IMR-90 (cell line): ENCODE measurements around the gene TXNRD1. TPM values are rescaled to one million over a fixed set of nuclear protein-coding genes. Genes with fewer than 3 reads are reported as not detected.

Experiments used
- ATAC-seq: fragments of 200-7000 bp; cut with Tn5 transposase; 2 replicates; pipeline ENCODE4 v1.9.1; 2020; ENCODE audit warnings: low read depth, mild to moderate bottlenecking, moderate library complexity
- BruUV-seq: library from RNA; stranded (reverse); fragments of 400-500 nt; replicated peaks from 2 replicates; lab custom pipeline; 2021; lab: Mats Ljungman, UMichigan
- CTCF ChIA-PET: fragments of 300-600 bp; formaldehyde crosslinking; extraction: SDS; loops from one replicate; lab custom pipeline; 2021; ENCODE audit warnings: antibody characterized with exemption; lab: Yijun Ruan, JAX
- POLR2A ChIA-PET: fragments of 300-600 bp; sonication (Branson Sonifier 250); formaldehyde crosslinking; loops from one replicate; lab custom pipeline; 2022; ENCODE audit warnings: antibody characterized with exemption; ENCODE audit not compliant: unreplicated experiment; lab: Charles Lee
- DNase-seq: peaks from one replicate; pipeline ENCODE4 v3.0.0; 2013
- H2AFZ ChIP-seq: replicated peaks from 2 replicates; pipeline ENCODE3; 2013; ENCODE audit warnings: low read length, mild to moderate bottlenecking; ENCODE audit not compliant: poor library complexity
- H2AK5ac ChIP-seq: 2 replicates; pipeline ENCODE4 v1.6.1; 2013; ENCODE audit warnings: low read depth, low read length, inconsistent platforms
- H2AK9ac ChIP-seq: replicated peaks from 2 replicates; pipeline ENCODE3; 2013; ENCODE audit warnings: mild to moderate bottlenecking, low read depth, low read length, moderate library complexity; ENCODE audit not compliant: poor library complexity
- H2BK120ac ChIP-seq: 2 replicates; pipeline ENCODE4 v1.6.1; 2013; ENCODE audit warnings: low read depth, low read length, inconsistent platforms
- H2BK15ac ChIP-seq: 3 replicates; pipeline ENCODE4 v1.6.1; 2013; ENCODE audit warnings: low read depth, low read length, inconsistent platforms
- H2BK20ac ChIP-seq: 2 replicates; pipeline ENCODE4 v1.6.1; 2013; ENCODE audit warnings: low read depth, mild to moderate bottlenecking, inconsistent platforms, low read length, moderate library complexity
- H2BK5ac ChIP-seq: 2 replicates; pipeline ENCODE4 v1.6.1; 2013; ENCODE audit warnings: mild to moderate bottlenecking, low read depth, low read length, inconsistent platforms; ENCODE audit not compliant: poor library complexity, severe bottlenecking
- H3K14ac ChIP-seq: replicated peaks from 2 replicates; pipeline ENCODE4 v1.6.1; 2013; ENCODE audit warnings: low read depth, low read length, inconsistent platforms
- H3K18ac ChIP-seq: 2 replicates; pipeline ENCODE4 v1.6.1; 2013; ENCODE audit warnings: low read depth, low read length, control low read depth
- H3K23ac ChIP-seq: 2 replicates; pipeline ENCODE4 v1.6.1; 2013; ENCODE audit warnings: low read depth, low read length, inconsistent platforms
- H3K27ac ChIP-seq: 2 replicates; pipeline ENCODE4 v1.5.1; 2013; ENCODE audit warnings: mild to moderate bottlenecking, control low read depth, low read length; ENCODE audit not compliant: insufficient read depth
- H3K27me3 ChIP-seq: 2 replicates; pipeline ENCODE4 v1.6.1; 2013; ENCODE audit warnings: low read length; ENCODE audit not compliant: control insufficient read depth, insufficient read depth
- H3K36me3 ChIP-seq: 2 replicates; pipeline ENCODE4 v1.6.1; 2013; ENCODE audit warnings: low read length, mixed read lengths; ENCODE audit not compliant: control insufficient read depth, insufficient read depth
- H3K4ac ChIP-seq: 2 replicates; pipeline ENCODE4 v1.6.1; 2013; ENCODE audit warnings: low read depth, low read length, inconsistent platforms
- H3K4me1 ChIP-seq: 2 replicates; pipeline ENCODE4 v1.6.1; 2013; ENCODE audit warnings: low read length, mixed read lengths; ENCODE audit not compliant: control insufficient read depth, insufficient read depth
- H3K4me2 ChIP-seq: 2 replicates; pipeline ENCODE4 v1.6.1; 2013; ENCODE audit warnings: low read depth, mild to moderate bottlenecking, control low read depth, low read length, moderate library complexity
- H3K4me3 ChIP-seq: 2 replicates; pipeline ENCODE4 v1.5.1; 2013; ENCODE audit warnings: low read depth, mild to moderate bottlenecking, control low read depth, low read length, moderate library complexity; ENCODE audit not compliant: insufficient read depth
- H3K56ac ChIP-seq: 2 replicates; pipeline ENCODE4 v1.6.1; 2013; ENCODE audit warnings: low read length, inconsistent platforms; ENCODE audit not compliant: insufficient read depth; ENCODE audit errors: extremely low read depth
- H3K79me1 ChIP-seq, 2 experiments: 2 replicates each; pipeline ENCODE4 v1.6.1; 2013; ENCODE audit warnings: low read length in 2 of 2, inconsistent platforms in 1 of 2, low read depth in 1 of 2
- H3K9ac ChIP-seq: 2 replicates; pipeline ENCODE4 v1.6.1; 2013; ENCODE audit warnings: low read depth, low read length, control low read depth
- H3K9me1 ChIP-seq: 2 replicates; pipeline ENCODE4 v1.6.1; 2013; ENCODE audit warnings: low read length, inconsistent platforms; ENCODE audit not compliant: insufficient read depth
- H3K9me3 ChIP-seq: 2 replicates; pipeline ENCODE4 v1.6.1; 2013; ENCODE audit warnings: low read length; ENCODE audit not compliant: control insufficient read depth, insufficient read depth
- H4K20me1 ChIP-seq: 2 replicates; pipeline ENCODE4 v1.6.1; 2013; ENCODE audit warnings: low read length, inconsistent platforms; ENCODE audit not compliant: insufficient read depth
- H4K5ac ChIP-seq: 2 replicates; pipeline ENCODE4 v1.6.1; 2013; ENCODE audit warnings: mild to moderate bottlenecking, low read depth, low read length, control low read depth
- H4K8ac ChIP-seq, 2 experiments: 2 replicates each; pipeline ENCODE4 v1.6.1; 2013; ENCODE audit warnings: low read depth in 2 of 2, low read length in 2 of 2, control low read depth in 1 of 2, inconsistent platforms in 1 of 2
- H4K91ac ChIP-seq: 2 replicates; pipeline ENCODE4 v1.6.1; 2013; ENCODE audit warnings: low read depth, low read length, inconsistent platforms; ENCODE audit not compliant: insufficient read depth
- CEBPB ChIP-seq: IDR thresholded peaks from 2 replicates; pipeline ENCODE4 v1.6.1; 2012; ENCODE audit warnings: low read depth, low read length, improper control_type of control experiment
- CHD1 ChIP-seq: IDR thresholded peaks from 2 replicates; pipeline ENCODE4 v1.6.1; 2012; ENCODE audit warnings: low read depth, low read length, improper control_type of control experiment
- CTCF ChIP-seq: conservative IDR thresholded peaks from 2 replicates; pipeline ENCODE4 v1.5.1; 2012; ENCODE audit warnings: mild to moderate bottlenecking, low read depth, low read length, improper control_type of control experiment
- ELK1 ChIP-seq: fragments of 150-350 bp; IDR thresholded peaks from 2 replicates; pipeline ENCODE4 v1.6.1; 2016; ENCODE audit warnings: low read depth, mild to moderate bottlenecking, low read length, moderate library complexity, borderline replicate concordance
- FOS ChIP-seq: fragments of 150-350 bp; IDR thresholded peaks from 2 replicates; pipeline ENCODE4 v1.6.1; 2016; ENCODE audit warnings: low read depth, low read length
- MAZ ChIP-seq: IDR thresholded peaks from 2 replicates; pipeline ENCODE4 v1.6.1; 2012; ENCODE audit warnings: low read depth, mild to moderate bottlenecking, low read length, improper control_type of control experiment, moderate library complexity, borderline replicate concordance
- RAD21 ChIP-seq: IDR thresholded peaks from 2 replicates; pipeline ENCODE4 v1.6.1; 2012; ENCODE audit warnings: low read length, improper control_type of control experiment
- WGBS, 2 experiments: methylation state at CpG; one replicate each; pipeline versions ENCODE4 v1.1.5 to v1.1.7; 2013; ENCODE audit warnings: missing lambda C conversion rate in 2 of 2; ENCODE audit not compliant: insufficient read length in 1 of 2; ENCODE audit errors: extremely low coverage in 2 of 2; 5-methylcytosine and 5-hydroxymethylcytosine counted together
- dilution Hi-C: fragments of 300-500 bp; cut with HindIII; formaldehyde crosslinking; loops from one replicate; pipeline ENCODE4 v1.14.3; 2018; ENCODE audit warnings: low sequenced_read_pairs; ENCODE audit not compliant: unreplicated experiment
- in situ Hi-C: fragments of 300-500 bp; cut with MboI; formaldehyde crosslinking; loops from 3 replicates; pipeline ENCODE4 v1.14.3; 2019; ENCODE audit warnings: low sequenced_read_pairs, inconsistent platforms, mixed read lengths
- intact Hi-C: fragments of 100-400 bp; cut with micrococcal nuclease; formaldehyde crosslinking; loops from 2 replicates; pipeline ENCODE4 v1.10.0; 2022
- polyA plus RNA-seq, 3 experiments: library from polyadenylated mRNA; depleted of rRNA; stranded (reverse); fragments of >200 nt; gene quantifications; 2 replicates each; pipeline ENCODE4 v1.2.3, GENCODE V29; 2012; ENCODE audit warnings: low replicate concordance in 1 of 3
- total RNA-seq: library from RNA; depleted of rRNA; stranded (reverse); fragments of >200 nt; gene quantifications from 2 replicates; pipeline ENCODE4 v1.2.3, GENCODE V29; 2012

The TXNRD1 gene
- total and polyA plus RNA-seq, 2 of the 4 experiments (the other 2 are of a cell fraction): 379 to 582 TPM

GRCh38 chr12:104378427-104378826 lies 162.8 kb downstream of the TXNRD1 start (continued):
- TF ChIP-seq ELK1 (no peak), CHD1 (no peak), MAZ (no peak), RAD21 (no peak), CEBPB (no peak)

- Histone ChIP-seq H3K18ac (no peak overlapping the region), H2AK9ac (no peak overlapping the region), H2BK5ac (no peak overlapping the region), H2AK5ac (no peak overlapping the region), H3K79me1 (no peaks in the 10 kb centered on the region), H3K9ac (no peak overlapping the region), H4K8ac (no peak overlapping the region), H3K27ac (no peak overlapping the region), H4K20me1 (no peaks in the 10 kb centered on the region), H3K14ac (no peak overlapping the region), H3K4ac (no peak overlapping the region), H2BK15ac (no peak overlapping the region), H4K5ac (no peak overlapping the region), H3K4me2 (no peak overlapping the region), H3K23ac (no peak overlapping the region), H3K36me3 (no peaks in the 10 kb centered on the region), H2BK120ac (no peak overlapping the region), H3K56ac (no peak overlapping the region), H3K27me3 (no peaks in the 10 kb centered on the region), H2AFZ (no peak overlapping the region), H3K4me3 (no peak overlapping the region), H4K91ac (no peak overlapping the region), H3K9me3 (no peaks in the 10 kb centered on the region), H3K4me1 (peaks cover 7% of the 10 kb centered on the region), H2BK20ac (no peak overlapping the region), H3K9me1 (peaks cover 2% of the 10 kb centered on the region)
- dilution Hi-C loops (no loop called here), in situ Hi-C loops (loop anchor here (5.0 kb wide), 2 partner anchors 496 to 671 kb away; no protein-coding TSS in a partner anchor), intact Hi-C loops (loop anchor here (1.0 to 10.0 kb wide), 5 partner anchors 301 to 723 kb away; partner anchors contain the start of gene WASHC4)
- CTCF ChIA-PET: interaction anchor here (0.6 to 1.9 kb wide), 20 partner anchors 14 to 675 kb away, joined by 3 to 14 read pairs (median 3); partner anchors contain the start of gene CHST11
- no TSS peak for BruUV-seq
- POLR2A ChIA-PET: no interaction called here
- no CpG with 5 or more reads among the region's 2 CpGs for WGBS, 2 experiments
- ATAC-seq: no peak
- TF ChIP-seq CTCF: no peak
- TF ChIP-seq FOS: no peak
- no peak for DNase-seq
These were observed 165.8 kb downstream of the TXNRD1 start for GRCh38 chr12:104381341-104381730.
